HuH-7 (cell line): ENCODE measurements around the gene SFXN2.
A peak's percentile ranks its signal among the peaks of the same experiment; 100 is the strongest.
"Not testable (repeated sequence)": the region's sequence is repeated elsewhere in the genome, so short reads cannot be mapped to it uniquely, and the experiment has no call there.

ENCODE experiments used
- DNase-seq: peaks from one replicate; pipeline ENCODE4 v3.0.0; 2011; ENCODE audit warnings: low spot score

Gene SFXN2

DNA sequence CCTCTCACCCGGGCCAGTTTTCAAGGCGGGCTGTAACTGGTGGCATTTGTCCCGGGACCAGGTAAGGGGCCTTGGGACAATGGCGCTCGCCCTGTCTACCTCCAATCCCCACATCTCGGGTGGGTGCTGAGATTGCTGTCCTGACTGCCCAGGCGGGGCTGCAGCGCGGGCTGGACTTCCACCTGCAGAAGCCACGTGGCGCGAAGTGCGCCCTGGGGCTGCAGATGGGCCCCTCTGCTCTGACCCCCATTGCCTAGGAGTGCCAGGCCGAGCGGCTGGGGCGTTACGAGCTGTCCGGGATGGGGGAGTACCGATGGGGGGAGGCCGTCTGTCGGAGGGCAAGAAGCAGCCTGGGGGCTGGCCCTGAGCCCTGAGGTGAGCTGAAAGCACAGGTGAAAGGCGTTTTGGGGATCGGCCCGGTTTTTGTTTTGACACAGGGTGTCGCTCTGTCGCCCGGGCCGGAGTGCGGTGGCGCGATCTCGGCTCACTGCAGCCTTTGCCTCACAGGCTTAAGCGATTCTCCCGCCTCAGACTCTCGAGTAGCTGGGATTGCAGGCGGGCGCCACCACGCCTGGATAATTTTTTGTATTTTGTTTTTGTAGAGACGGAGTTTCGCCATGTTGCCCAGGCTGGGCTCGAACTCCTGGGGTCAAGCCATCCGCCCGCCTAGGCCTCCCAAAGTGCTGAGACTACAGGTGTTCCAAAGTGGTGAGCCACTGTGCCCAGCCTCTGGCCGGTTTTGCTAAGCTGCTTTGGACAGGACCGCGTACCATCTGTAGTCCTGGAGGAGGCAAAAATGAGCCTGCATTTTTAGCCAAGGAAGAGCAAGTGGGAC, at the start of gene SFXN2:
TSS of gene SFXN2 (plus strand) at position 16 of the 835 bp plus-strand sequence. CDS start 12,001 bp downstream, outside the sequence.
- DNase-seq: no peak

GRCh38 chr10:102665904-102666509, 48.4 kb upstream of the SFXN2 start:
- no peak for DNase-seq

DNA sequence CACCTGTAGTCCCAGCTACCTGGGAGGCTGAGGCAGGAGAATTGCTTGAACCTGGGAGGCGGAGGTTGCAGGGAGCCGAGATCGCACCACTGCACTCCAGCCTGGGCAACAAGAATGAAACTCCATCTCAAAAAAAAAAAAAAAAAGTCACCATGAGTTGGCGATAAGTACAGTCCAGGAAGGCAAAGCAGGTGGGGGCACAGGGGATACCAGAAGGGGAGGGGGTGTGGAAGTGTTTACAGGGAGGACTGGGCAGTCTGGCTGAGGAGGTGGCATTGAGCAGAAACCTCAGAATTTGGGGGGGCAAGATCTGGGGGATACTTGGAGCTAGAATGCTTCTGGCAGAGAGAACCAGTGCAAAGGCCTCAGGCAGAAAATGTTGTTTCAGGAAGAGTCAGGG, 47.0 kb upstream of the SFXN2 start:
- not testable (repeated sequence) for DNase-seq

DNA sequence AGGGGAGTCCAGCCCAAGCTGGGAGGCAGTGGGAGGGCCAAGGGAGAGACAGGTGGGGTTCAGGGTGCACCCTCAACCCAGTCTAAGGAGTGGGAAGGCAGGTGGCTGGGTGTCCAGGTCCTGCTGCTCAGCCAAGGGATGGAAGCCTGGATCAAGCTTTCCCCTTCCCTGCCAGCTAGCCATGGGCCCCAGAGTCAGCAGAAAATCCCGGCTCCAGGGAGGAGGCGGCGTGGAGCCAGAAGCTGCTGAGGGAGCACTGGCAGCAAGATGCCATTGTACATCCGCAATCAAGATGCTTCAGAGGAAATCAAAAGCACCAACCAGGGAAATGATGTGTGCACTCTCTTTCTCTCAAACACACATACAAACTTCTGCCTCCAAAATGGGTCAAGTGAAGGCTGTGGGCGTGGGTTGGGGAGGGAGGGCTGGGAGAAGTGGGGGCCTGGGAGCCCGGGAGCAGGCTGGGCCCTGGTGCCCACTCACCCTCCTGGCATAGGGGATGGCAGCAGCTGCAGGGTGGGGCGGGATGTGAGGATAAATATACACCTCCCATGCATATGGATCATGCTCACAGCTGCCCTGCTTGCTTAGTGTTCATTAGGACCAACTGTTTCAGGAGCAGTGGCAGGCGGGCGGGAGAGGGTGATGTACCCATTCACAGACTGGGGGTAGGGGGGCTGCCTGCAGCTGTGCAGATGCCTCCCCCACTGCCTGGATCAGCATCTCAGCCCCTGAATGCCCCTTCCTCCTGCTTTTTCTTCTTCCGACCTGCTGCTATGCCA, 45.9 kb upstream of the SFXN2 start:
- no peak for DNase-seq

- DNase-seq: peak; percentile 58
Observed at GRCh38 chr10:102669206-102670064, 45.0 kb upstream of the SFXN2 start.

- DNase-seq: no peak
Observed at GRCh38 chr10:102670065-102670670, 44.3 kb upstream of the SFXN2 start.

DNA sequence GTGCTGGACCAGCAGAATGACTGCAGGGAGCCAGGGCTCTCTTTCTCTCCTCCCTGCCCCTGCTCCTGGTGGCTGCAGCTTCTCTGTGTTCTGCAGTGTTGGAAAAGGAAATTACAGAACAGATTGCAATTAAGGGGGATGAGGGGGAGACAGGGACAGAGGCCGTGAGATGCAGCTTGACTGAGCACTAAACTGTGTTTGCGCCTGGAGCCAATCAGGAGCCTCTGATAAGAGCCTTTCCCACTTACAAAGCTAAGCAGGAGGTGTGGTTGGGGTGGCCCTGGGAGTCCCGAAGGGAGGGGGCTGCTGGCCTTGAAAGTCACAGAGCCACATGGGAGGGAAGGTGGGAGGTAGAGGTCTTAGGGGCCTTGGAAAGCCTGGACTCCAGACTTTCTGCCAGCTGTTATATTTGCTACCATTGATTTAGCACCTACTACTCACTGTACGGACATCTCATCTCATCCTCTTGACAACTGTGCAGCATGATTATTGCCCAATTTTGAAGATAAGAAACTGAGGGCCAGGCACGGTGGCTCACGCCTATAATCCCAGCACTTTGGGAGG, 43.5 kb upstream of the SFXN2 start:
- DNase-seq: peak; percentile 12

GRCh38 chr10:102673236-102673818, 41.1 kb upstream of the SFXN2 start:
- no peak for DNase-seq

DNA sequence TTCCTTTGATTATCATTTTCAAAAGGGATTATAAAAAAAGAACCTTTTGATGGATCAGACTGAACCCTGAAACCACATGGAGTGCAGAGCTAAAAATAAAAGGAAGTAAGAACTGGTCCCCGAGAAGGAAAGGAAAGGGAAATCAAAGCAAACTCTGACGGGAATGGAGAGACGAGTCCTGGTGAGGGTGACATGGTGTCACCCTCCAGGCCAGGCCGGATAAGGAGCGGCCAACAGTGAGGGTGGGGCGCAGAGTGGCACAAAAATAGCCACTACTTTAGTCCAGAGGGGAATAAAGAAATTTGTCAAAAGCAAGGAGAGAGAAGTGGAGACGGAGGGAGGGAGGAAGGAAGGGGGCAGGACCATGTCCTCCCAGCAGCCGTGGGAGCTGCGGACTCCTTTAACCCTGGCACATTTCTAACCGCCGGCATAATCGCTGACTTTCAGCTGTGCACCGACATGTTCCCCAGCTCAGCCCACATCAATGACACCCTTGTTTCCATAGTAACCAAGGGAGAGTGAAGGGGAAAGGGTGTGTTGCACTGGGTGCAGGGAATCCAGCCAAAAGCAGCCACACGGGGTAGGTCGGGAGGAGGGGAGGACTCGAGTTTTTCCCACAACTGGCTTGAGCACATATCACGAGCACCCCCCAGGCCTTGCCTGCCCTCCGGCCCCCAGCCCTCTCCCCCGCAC, 40.5 kb upstream of the SFXN2 start:
- no peak for DNase-seq

GRCh38 chr10:102674566-102674965, 39.9 kb upstream of the SFXN2 start:
- no peak for DNase-seq

DNA sequence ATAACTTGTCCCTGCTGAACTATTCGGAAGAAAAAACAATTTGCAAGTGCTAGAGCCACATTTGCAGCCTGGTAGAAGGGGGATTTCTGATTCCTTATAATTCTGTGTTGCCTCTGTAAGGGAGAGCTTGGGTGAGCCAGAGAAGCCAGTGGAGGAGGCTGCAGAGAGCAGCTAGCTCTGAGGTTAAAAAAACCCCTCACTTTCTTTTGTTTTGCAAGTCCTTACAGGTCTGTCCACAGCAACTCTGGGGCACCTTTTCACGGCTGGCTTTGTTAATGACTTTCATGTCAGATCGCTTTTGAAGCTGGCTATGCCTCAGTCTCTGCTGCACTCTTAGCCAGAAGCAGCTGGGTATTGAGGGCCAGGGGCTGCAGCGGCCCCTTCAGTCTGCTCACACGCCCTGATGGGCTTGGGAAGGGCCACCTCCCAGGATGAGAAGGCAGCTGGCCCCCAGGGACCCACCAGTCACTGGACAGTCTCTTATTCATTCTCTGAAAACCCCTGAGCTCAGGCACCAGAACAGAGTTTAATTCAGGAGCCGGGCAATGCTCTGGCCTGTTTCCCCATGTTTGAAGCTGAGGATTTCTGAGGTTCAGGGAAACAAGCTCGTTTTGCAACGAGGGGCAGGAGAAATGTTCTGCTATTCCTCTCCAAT, 39.3 kb upstream of the SFXN2 start:
- DNase-seq: no peak

- no peak for DNase-seq
Observed at GRCh38 chr10:102675666-102676533, 38.5 kb upstream of the SFXN2 start.

DNA sequence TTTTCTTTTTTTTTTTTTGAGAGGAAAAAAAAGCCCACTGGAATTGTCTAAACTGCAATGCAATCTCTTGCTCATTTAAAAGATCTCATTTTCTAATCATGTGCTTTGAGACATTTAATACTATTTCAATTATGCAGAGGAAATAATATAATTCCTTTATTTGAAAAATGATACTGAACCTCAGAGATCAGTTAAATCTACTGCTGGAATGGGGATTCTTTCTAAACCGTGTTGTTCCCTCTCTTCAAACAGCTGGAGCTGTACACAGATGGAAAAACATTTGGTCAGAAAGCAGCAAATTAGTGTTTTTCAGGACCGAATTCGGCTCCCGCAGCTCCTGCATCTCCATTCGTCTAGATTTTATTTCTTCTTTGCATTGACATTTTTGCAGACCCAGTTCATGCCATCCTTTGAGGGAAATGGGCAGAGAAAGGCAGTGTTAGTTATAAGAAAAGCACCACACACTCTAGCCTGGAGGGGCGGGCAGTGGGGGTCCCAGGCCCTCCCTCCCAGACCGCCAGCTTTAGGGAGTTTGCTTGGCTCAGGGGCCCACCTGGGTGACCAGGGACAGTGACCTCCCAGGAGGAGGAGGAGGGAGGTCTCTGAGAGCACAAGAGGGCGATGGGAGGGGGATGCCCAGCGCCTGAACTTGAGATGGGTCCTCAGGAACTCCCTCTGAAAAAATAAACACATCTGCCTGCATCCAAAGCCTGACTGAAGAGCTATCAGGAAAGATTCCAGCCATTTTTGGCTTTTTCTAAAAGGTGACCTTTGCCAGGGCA, 37.7 kb upstream of the SFXN2 start:
- no peak for DNase-seq

GRCh38 chr10:102677331-102678067, 36.9 kb upstream of the SFXN2 start:
- no peak for DNase-seq

- no peak for DNase-seq
Observed at GRCh38 chr10:102678068-102678400, 36.4 kb upstream of the SFXN2 start.

GRCh38 chr10:102678842-102679289, 35.6 kb upstream of the SFXN2 start:
- peak; percentile 86 for DNase-seq

DNA sequence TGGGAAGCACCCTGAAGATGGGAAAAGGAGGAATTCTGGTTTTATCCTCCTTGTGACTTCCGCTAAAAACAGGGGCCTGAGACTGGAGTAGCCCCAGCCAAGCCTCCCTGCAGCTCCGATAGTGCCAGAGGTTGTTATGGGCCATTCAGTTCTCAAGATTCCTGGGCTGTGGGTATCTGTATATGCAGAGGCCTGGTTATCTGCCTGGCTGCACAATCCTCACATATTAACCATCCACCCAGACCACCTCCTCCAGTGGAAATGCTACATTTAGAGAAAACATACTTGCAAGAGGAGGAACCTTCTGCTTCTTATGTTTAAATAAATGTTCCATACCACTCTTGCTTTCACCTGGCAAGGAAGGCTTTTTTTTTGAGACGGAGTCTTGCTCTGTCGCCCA, 34.8 kb upstream of the SFXN2 start:
- DNase-seq: no peak
